ENCODE measurements around the gene CYBRD1.

Gene CYBRD1

DNA sequence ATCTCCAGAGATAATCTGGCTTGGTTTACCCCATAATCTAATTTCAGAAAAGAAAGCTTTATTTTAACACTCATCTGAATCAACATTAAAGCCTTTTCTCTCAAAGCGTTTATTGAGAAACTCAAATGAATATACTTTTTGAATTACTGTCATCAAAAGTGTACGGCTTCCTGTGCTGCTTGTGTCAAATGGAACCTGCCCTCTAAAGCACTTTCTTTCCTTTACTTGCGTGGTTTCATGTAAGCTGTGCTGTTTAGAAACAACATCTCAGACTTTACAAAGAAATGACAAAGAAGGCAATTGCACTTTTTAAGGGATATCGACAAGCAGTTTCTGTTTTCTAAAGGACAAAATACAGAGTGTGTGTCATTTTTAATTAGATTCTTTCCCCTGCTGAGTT, 35.1 kb downstream of the CYBRD1 start:
- DNase-seq (ENCODE audit: low read depth) = no peak
- H3K4me3 ChIP-seq (ENCODE audit: low read depth, low read length) = no peak overlapping the region
- no peak for TF ChIP-seq MYC (IDR thresholded peaks at IDR 0.05; ENCODE audit: low read depth, low read length)
- TF ChIP-seq POLR2A (IDR thresholded peaks at IDR 0.05; ENCODE audit: extremely low read depth, insufficient read length) = no peak
- TF ChIP-seq, protein P1, sequence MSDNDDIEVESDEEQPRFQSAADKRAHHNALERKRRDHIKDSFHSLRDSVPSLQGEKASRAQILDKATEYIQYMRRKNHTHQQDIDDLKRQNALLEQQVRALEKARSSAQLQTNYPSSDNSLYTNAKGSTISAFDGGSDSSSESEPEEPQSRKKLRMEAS (IDR thresholded peaks at IDR 0.05; ENCODE audit: low read depth, low read length) = no peak
- TF ChIP-seq, protein P2, sequence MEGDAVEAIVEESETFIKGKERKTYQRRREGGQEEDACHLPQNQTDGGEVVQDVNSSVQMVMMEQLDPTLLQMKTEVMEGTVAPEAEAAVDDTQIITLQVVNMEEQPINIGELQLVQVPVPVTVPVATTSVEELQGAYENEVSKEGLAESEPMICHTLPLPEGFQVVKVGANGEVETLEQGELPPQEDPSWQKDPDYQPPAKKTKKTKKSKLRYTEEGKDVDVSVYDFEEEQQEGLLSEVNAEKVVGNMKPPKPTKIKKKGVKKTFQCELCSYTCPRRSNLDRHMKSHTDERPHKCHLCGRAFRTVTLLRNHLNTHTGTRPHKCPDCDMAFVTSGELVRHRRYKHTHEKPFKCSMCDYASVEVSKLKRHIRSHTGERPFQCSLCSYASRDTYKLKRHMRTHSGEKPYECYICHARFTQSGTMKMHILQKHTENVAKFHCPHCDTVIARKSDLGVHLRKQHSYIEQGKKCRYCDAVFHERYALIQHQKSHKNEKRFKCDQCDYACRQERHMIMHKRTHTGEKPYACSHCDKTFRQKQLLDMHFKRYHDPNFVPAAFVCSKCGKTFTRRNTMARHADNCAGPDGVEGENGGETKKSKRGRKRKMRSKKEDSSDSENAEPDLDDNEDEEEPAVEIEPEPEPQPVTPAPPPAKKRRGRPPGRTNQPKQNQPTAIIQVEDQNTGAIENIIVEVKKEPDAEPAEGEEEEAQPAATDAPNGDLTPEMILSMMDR (IDR thresholded peaks at IDR 0.05; ENCODE audit: low read depth, low read length) = no peak

DNA sequence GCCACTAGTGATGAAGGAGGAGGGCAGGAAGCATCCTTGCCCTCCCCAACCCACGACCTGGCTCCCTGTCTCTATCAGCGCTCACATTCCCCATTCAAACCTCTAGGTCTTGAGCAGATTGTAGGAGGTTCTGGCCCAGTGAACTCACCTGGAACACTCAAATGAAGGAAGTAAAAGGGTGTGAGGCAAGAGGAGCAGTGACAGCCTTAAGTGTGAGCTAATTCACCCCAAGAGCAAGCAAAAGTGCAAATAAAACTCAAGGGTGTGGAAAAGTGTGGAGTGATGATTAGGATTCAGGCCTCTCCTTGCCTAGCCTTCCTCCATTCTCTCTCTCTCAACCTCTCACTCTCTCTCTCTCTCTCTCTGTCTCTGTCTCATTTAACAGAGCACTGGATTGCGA, 41.0 kb downstream of the CYBRD1 start:
- no peak for DNase-seq (ENCODE audit: low read depth)
- TF ChIP-seq POLR2A (IDR thresholded peaks at IDR 0.05; ENCODE audit: extremely low read depth, insufficient read length) (no peak), MYC (IDR thresholded peaks at IDR 0.05; ENCODE audit: low read depth, low read length) (no peak)
- TF ChIP-seq, protein P2 (IDR thresholded peaks at IDR 0.05; ENCODE audit: low read depth, low read length) = no peak
- TF ChIP-seq, protein P1 (IDR thresholded peaks at IDR 0.05; ENCODE audit: low read depth, low read length) = no peak

DNA sequence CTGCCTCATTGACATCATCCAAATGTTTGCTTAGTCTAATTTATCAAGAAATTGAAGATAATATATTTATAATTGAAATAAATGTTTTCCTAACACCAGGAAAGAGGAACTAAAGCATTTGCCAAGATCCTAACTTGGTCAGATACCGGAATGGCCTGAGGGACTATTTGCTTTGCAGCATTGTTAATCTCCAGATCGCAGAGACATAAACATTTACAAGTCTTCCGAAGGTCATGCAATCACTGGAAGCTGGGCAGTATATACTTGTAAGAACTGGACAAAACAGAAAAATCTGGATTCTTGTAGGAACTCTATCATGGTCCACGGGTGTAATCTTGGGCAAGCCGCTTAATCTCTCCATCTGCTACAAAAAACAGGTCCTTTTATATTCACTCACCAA, 42.2 kb downstream of the CYBRD1 start:
- TF ChIP-seq, protein P1 (IDR thresholded peaks at IDR 0.05; ENCODE audit: low read depth, low read length) = no peak
- TF ChIP-seq, protein P2 (IDR thresholded peaks at IDR 0.05; ENCODE audit: low read depth, low read length) = no peak
- no peak for TF ChIP-seq POLR2A (IDR thresholded peaks at IDR 0.05; ENCODE audit: extremely low read depth, insufficient read length)
- TF ChIP-seq MYC (IDR thresholded peaks at IDR 0.05; ENCODE audit: low read depth, low read length) = no peak
- no peak for DNase-seq (ENCODE audit: low read depth)
- no peak overlapping the region for H3K4me3 ChIP-seq (ENCODE audit: low read depth, low read length)

More for the DNA sequence above, 41.0 kb downstream of the CYBRD1 start:
- H3K4me3 ChIP-seq (ENCODE audit: low read depth, low read length) = no peak overlapping the region

DNA sequence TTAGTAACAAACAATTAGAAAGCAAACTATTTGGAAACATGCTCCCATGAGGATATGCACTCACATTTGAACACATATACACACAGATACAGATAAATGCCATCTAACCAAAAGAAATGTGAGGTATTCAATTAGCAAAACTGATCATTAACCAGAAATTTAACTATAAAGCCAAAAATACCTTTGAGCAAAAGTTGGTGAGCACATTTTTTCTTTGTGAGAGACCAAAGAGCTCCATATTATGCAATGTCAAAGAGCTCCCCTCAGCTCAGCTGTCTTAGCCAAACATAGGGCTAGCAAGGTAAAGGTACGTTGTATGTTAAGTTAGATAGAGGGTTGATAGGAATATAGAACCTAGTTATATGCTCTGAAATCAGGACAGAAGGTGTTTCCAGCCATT, 43.8 kb downstream of the CYBRD1 start:
- no peak for TF ChIP-seq POLR2A (IDR thresholded peaks at IDR 0.05; ENCODE audit: extremely low read depth, insufficient read length)
- TF ChIP-seq, protein P2 (IDR thresholded peaks at IDR 0.05; ENCODE audit: low read depth, low read length) = no peak
- TF ChIP-seq, protein P1 (IDR thresholded peaks at IDR 0.05; ENCODE audit: low read depth, low read length) = no peak
- no peak for TF ChIP-seq MYC (IDR thresholded peaks at IDR 0.05; ENCODE audit: low read depth, low read length)
- H3K4me3 ChIP-seq (ENCODE audit: low read depth, low read length) = no peak overlapping the region
- DNase-seq (ENCODE audit: low read depth) = no peak

DNA sequence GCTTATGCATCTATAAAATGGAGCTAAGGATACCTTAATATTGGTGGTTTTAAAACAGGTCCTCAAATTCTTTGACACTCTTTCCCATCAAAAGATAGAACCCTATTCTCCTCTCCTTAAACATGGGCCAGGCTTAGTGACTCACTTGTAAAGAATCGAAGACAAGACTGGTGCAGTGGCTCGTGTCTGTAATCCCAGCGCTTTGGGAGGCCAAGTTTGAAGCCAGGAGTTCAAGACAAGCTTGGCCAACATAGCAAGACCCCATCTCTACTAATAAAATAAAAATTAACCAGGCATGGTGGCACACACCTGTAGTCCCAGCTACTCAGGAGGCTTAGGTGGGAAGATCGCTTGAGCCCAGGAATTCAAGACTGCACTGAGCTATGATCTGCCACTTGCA, 44.5 kb downstream of the CYBRD1 start:
- no peak for DNase-seq (ENCODE audit: low read depth)

More for the DNA sequence above, 44.5 kb downstream of the CYBRD1 start:
- TF ChIP-seq POLR2A (IDR thresholded peaks at IDR 0.05; ENCODE audit: extremely low read depth, insufficient read length) = no peak
- TF ChIP-seq, protein P2 (IDR thresholded peaks at IDR 0.05; ENCODE audit: low read depth, low read length) = no peak
- TF ChIP-seq, protein P1 (IDR thresholded peaks at IDR 0.05; ENCODE audit: low read depth, low read length) = no peak
- TF ChIP-seq MYC (IDR thresholded peaks at IDR 0.05; ENCODE audit: low read depth, low read length) = no peak
- H3K4me3 ChIP-seq (ENCODE audit: low read depth, low read length) = no peak overlapping the region
